NCI-H2029 treated with DMSO at 0.1 percent for 48 hours (cell line): ENCODE results near the gene QRICH1.

Source experiments
- DNase-seq: peaks from one replicate; lab custom pipeline; 2025; lab: John Stamatoyannopoulos, UW

Gene QRICH1

GRCh38 chr3:49093853-49094767, at the start of gene QRICH1:
QRICH1 (minus strand) TSS chr3:49094071; CDS start chr3:49077017, 17,054 bp downstream.
- DNase-seq, result peak; percentile 86

GRCh38 chr3:49140080-49140479, 46.2 kb upstream of the QRICH1 start:
- DNase-seq, result no peak

GRCh38 chr3:49135499-49135898, 41.6 kb upstream of the QRICH1 start:
- DNase-seq, result no peak

GRCh38 chr3:49134471-49135265, 40.8 kb upstream of the QRICH1 start:
- no peak for DNase-seq

- DNase-seq, result no peak
Observed at GRCh38 chr3:49133226-49133951, 39.5 kb upstream of the QRICH1 start.

- DNase-seq, result no peak
Observed at GRCh38 chr3:49132437-49133225, 38.8 kb upstream of the QRICH1 start, which contains the start of gene LAMB2. LAMB2 (minus strand) TSS chr3:49133050; CDS start chr3:49132867, 183 bp downstream.

- no peak for DNase-seq
Observed at GRCh38 chr3:49132073-49132436, 38.2 kb upstream of the QRICH1 start.

GRCh38 chr3:49131576-49131975, 37.7 kb upstream of the QRICH1 start:
- DNase-seq, result no peak

GRCh38 chr3:49131040-49131439, 37.2 kb upstream of the QRICH1 start:
- no peak for DNase-seq

- no peak for DNase-seq
Observed at GRCh38 chr3:49124991-49125670, 31.3 kb upstream of the QRICH1 start.

GRCh38 chr3:49124203-49124602, 30.3 kb upstream of the QRICH1 start:
- no peak for DNase-seq

GRCh38 chr3:49123687-49124086, 29.8 kb upstream of the QRICH1 start:
- DNase-seq, result no peak

GRCh38 chr3:49122886-49123545, 29.1 kb upstream of the QRICH1 start:
- no peak for DNase-seq

GRCh38 chr3:49122451-49122850, 28.6 kb upstream of the QRICH1 start:
- no peak for DNase-seq

- no peak for DNase-seq
Observed at GRCh38 chr3:49122022-49122421, 28.2 kb upstream of the QRICH1 start.

GRCh38 chr3:49121132-49121736, 27.4 kb upstream of the QRICH1 start:
- no peak for DNase-seq

GRCh38 chr3:49120438-49121131, 26.7 kb upstream of the QRICH1 start, which contains the start of gene USP19:
USP19 (minus strand) TSS chr3:49120823; CDS start chr3:49119145, 1,678 bp downstream.
- peak; percentile 55 for DNase-seq

GRCh38 chr3:49120096-49120437, 26.2 kb upstream of the QRICH1 start:
- DNase-seq, result no peak

GRCh38 chr3:49119439-49119838, 25.6 kb upstream of the QRICH1 start:
- DNase-seq, result no peak
